Osteoblast (primary cell): ENCODE data around the gene ERCC3. TPM values are rescaled to one million over a fixed set of nuclear protein-coding genes. Genes with fewer than 3 reads are reported as not detected.
A peak's percentile ranks its signal among the peaks of the same experiment; 100 is the strongest.

Experiments
- DNase-seq: peaks from one replicate; pipeline ENCODE4 v3.0.0; 2011; ENCODE audit warnings: low spot score, mixed read lengths; ENCODE audit not compliant: insufficient read length; ENCODE audit errors: missing footprints
- H2AFZ ChIP-seq: 2 replicates; pipeline ENCODE4 v1.6.0; 2011; ENCODE audit warnings: mild to moderate bottlenecking, low read length
- H3K27ac ChIP-seq: 2 replicates; pipeline ENCODE4 v1.5.1; 2011; ENCODE audit warnings: mild to moderate bottlenecking, low read depth, low read length, moderate library complexity
- H3K27me3 ChIP-seq: 2 replicates; pipeline ENCODE4 v1.6.0; 2012; ENCODE audit warnings: mild to moderate bottlenecking, control low read depth, inconsistent platforms, low read length, moderate library complexity; ENCODE audit not compliant: insufficient read depth
- H3K36me3 ChIP-seq: 2 replicates; pipeline ENCODE4 v1.5.1; 2011; ENCODE audit warnings: mild to moderate bottlenecking, low read length, control low read depth, moderate library complexity; ENCODE audit not compliant: insufficient read depth
- H3K4me1 ChIP-seq: 2 replicates; pipeline ENCODE4 v1.5.1; 2011; ENCODE audit warnings: mild to moderate bottlenecking, low read length, control low read depth, moderate library complexity; ENCODE audit not compliant: insufficient read depth
- H3K4me2 ChIP-seq: 2 replicates; pipeline ENCODE4 v1.6.0; 2011; ENCODE audit warnings: mild to moderate bottlenecking, low read length; ENCODE audit not compliant: insufficient read depth
- H3K4me3 ChIP-seq: fragments of 200-600 bp; sonication (generic); 3 replicates; pipeline ENCODE4 v1.5.1; 2012; ENCODE audit warnings: mild to moderate bottlenecking, low read length, inconsistent platforms; ENCODE audit not compliant: insufficient read depth
- H3K79me2 ChIP-seq: 2 replicates; pipeline ENCODE4 v1.6.0; 2012; ENCODE audit warnings: mild to moderate bottlenecking, low read length, control low read depth, inconsistent platforms; ENCODE audit not compliant: insufficient read depth
- H3K9me3 ChIP-seq: 2 replicates; pipeline ENCODE4 v1.5.1; 2011; ENCODE audit warnings: low read depth, low read length, control low read depth
- H4K20me1 ChIP-seq: 2 replicates; pipeline ENCODE4 v1.6.0; 2012; ENCODE audit warnings: mild to moderate bottlenecking, low read length, control low read depth; ENCODE audit not compliant: insufficient read depth
- total RNA-seq: library from RNA; depleted of rRNA; stranded (reverse); fragments of >200 nt; gene quantifications from 2 replicates; pipeline ENCODE4 v1.2.3, GENCODE V29; 2012
- TF ChIP-seq, protein P1 (sequence below): IDR thresholded peaks from 2 replicates; pipeline ENCODE4 v1.5.1; 2011; ENCODE audit warnings: mild to moderate bottlenecking, low read depth, low read length, moderate library complexity; ENCODE audit errors: extremely low read depth

The ERCC3 gene
- total RNA-seq, 1 donor = 43.1 TPM

DNA sequence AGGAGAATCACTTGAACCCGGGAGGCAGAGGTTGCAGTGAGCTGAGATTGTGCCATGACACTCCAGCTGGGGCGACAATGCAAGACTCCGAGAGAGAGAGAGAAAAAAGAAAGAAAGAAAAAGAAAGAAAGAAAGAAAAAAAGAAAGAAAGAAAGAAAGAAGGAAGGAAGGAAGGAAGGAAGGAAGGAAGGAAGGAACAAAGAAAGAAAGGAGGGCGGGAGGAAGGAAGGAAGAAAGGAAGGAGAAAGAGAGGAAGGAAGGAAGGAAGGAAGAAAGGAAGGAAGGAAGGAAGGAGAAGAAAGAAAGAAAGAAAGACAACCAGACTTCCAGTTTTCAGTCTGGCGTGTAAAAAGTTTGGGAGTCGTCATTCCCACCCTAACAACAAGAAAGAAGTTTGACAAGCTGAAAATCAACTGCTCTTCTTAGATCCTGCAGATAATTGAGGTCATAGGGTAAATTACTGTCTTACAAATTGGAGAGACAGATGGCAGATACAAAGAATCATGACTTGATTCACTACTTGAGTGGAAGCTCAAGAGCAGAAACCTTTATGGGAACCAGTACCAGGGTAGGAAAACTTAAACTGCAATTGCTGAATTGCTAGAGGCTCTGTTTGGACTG lies 58.8 kb downstream of the ERCC3 start:
- TF ChIP-seq, protein P1, sequence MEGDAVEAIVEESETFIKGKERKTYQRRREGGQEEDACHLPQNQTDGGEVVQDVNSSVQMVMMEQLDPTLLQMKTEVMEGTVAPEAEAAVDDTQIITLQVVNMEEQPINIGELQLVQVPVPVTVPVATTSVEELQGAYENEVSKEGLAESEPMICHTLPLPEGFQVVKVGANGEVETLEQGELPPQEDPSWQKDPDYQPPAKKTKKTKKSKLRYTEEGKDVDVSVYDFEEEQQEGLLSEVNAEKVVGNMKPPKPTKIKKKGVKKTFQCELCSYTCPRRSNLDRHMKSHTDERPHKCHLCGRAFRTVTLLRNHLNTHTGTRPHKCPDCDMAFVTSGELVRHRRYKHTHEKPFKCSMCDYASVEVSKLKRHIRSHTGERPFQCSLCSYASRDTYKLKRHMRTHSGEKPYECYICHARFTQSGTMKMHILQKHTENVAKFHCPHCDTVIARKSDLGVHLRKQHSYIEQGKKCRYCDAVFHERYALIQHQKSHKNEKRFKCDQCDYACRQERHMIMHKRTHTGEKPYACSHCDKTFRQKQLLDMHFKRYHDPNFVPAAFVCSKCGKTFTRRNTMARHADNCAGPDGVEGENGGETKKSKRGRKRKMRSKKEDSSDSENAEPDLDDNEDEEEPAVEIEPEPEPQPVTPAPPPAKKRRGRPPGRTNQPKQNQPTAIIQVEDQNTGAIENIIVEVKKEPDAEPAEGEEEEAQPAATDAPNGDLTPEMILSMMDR = no peak
- H4K20me1 ChIP-seq = no peaks in the 10 kb centered on the region
- H3K4me1 ChIP-seq = no peaks in the 10 kb centered on the region
- H3K36me3 ChIP-seq = no peaks in the 10 kb centered on the region
- no peaks in the 10 kb centered on the region for H3K79me2 ChIP-seq
- H3K9me3 ChIP-seq = peaks cover 2% of the 10 kb centered on the region
- H3K4me3 ChIP-seq = no peak overlapping the region
- H3K27ac ChIP-seq = no peak overlapping the region
- H3K4me2 ChIP-seq = no peak overlapping the region
- no peaks in the 10 kb centered on the region for H3K27me3 ChIP-seq
- no peak for DNase-seq
- H2AFZ ChIP-seq = no peak overlapping the region

DNA sequence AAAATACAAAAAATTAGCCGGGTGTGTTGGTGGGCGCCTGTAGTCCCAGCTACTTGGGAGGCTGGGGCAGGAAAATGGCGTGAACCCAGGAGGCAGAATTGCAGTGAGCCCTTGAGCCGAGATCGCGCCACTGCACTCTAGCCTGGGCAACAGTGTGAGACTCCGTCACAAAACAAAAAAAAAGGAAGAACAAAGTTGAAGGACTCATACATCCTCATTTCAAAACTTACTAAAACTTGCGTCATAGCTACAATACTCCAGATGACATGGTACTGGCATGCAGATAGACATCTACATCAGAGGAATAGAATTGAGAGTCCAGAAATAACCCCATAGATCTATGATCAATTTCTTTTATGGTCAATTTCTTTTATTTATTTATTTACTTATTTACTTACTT lies 60.2 kb downstream of the ERCC3 start:
- H3K9me3 ChIP-seq = peaks cover 2% of the 10 kb centered on the region
- H3K4me1 ChIP-seq = no peaks in the 10 kb centered on the region
- H2AFZ ChIP-seq = no peak overlapping the region
- no peak overlapping the region for H3K4me3 ChIP-seq
- no peak overlapping the region for H3K27ac ChIP-seq
- no peak for DNase-seq
- H3K27me3 ChIP-seq = no peaks in the 10 kb centered on the region
- H4K20me1 ChIP-seq = no peaks in the 10 kb centered on the region
- TF ChIP-seq, protein P1 = no peak
- no peaks in the 10 kb centered on the region for H3K36me3 ChIP-seq
- H3K79me2 ChIP-seq = no peaks in the 10 kb centered on the region
- no peak overlapping the region for H3K4me2 ChIP-seq

DNA sequence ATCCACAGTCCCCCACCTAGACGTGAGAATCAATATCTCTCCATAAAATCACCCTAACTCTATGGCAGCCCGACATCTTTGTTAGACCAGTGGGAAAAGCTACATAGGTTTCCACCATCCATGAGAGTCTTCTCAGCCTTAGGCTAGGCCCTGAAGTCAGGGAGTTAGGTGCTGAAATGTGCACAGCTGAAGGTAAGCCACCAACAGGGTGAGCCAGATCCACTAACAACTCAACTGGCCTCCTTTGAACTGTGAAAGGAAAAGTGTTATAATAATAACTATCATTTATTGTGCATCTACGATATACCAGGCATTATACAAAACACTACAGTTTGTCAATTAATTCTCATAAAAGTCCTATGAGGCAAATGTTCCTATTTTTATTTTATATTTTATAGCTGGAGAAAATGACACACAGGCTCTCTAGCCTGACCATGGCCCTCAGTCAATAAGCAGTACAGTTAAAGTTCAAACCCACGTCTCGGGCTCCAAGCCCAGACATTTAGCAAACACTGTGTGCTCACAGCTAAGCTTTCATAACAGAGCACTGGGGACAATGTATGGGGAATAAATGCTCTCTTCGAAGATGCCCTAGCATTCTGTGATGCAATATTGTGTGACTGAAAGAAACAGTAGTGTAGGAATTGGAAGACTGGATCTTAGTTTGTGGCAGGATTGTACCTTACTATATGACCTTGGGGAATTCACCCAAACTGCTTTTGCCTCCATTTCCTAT lies 62.6 kb downstream of the ERCC3 start:
- Histone ChIP-seq H3K27ac (no peak overlapping the region), H3K4me3 (no peak overlapping the region), H3K79me2 (no peaks in the 10 kb centered on the region), H3K36me3 (no peaks in the 10 kb centered on the region), H2AFZ (no peak overlapping the region), H3K9me3 (no peaks in the 10 kb centered on the region), H3K4me2 (no peak overlapping the region), H3K27me3 (no peaks in the 10 kb centered on the region), H3K4me1 (peaks cover 9% of the 10 kb centered on the region), H4K20me1 (no peaks in the 10 kb centered on the region)
- DNase-seq = peak; percentile 57
- TF ChIP-seq, protein P1 = no peak

DNA sequence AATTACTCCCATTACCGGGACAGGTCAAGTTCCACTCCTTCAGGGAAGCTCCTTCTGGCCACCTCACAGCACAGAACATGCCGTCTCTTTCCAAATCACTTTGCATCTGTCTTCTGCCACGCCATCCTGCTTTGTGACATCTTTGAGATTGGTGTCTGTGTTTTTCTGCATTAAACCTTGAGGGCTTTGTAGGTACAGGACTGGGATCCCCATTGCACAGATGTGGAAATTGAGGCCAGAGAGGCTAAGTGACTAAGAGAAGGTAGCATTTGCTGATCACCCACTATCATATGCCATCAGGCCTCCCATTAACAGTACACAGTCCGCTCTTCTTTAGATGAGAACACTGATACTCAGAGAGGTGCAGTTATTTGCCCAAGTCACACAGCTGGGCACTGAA lies 64.4 kb downstream of the ERCC3 start:
- Histone ChIP-seq H3K4me2 (no peak overlapping the region), H4K20me1 (no peaks in the 10 kb centered on the region), H3K27me3 (no peaks in the 10 kb centered on the region), H3K4me3 (no peak overlapping the region), H3K79me2 (no peaks in the 10 kb centered on the region), H3K4me1 (peaks cover 25% of the 10 kb centered on the region), H3K36me3 (no peaks in the 10 kb centered on the region), H2AFZ (no peak overlapping the region), H3K27ac (no peak overlapping the region), H3K9me3 (no peaks in the 10 kb centered on the region)
- no peak for DNase-seq
- TF ChIP-seq, protein P1 = no peak
